KMS-11 (cell line): ENCODE measurements around the gene EVI5.
"Not testable (repeated sequence)": the region's sequence is repeated elsewhere in the genome, so short reads cannot be mapped to it uniquely, and the experiment has no call there.

Experiments
- H2AFZ ChIP-seq: fragments of 200-600 bp; sonication (generic); 2 replicates; pipeline ENCODE4 v1.6.1; 2016; ENCODE audit warnings: antibody characterized with exemption, mixed run types, low read depth
- H3K27ac ChIP-seq: fragments of 200-600 bp; sonication (generic); 2 replicates; pipeline ENCODE4 v1.6.1; 2016; ENCODE audit warnings: mild to moderate bottlenecking, mixed run types
- H3K27me3 ChIP-seq: fragments of 200-600 bp; sonication (generic); 2 replicates; pipeline ENCODE4 v1.6.1; 2017; ENCODE audit warnings: mild to moderate bottlenecking, low read depth, mixed run types, moderate library complexity; ENCODE audit not compliant: insufficient read depth
- H3K36me3 ChIP-seq: fragments of 200-600 bp; sonication (generic); 2 replicates; pipeline ENCODE4 v1.6.1; 2017; ENCODE audit warnings: mild to moderate bottlenecking, mixed run types; ENCODE audit not compliant: insufficient read depth
- H3K4me1 ChIP-seq: fragments of 200-600 bp; sonication (generic); 2 replicates; pipeline ENCODE4 v1.6.1; 2016; ENCODE audit warnings: mild to moderate bottlenecking, low read depth, mixed run types; ENCODE audit not compliant: poor library complexity, severe bottlenecking
- H3K4me2 ChIP-seq: fragments of 200-600 bp; sonication (generic); 2 replicates; pipeline ENCODE4 v1.7.0; 2016; ENCODE audit warnings: mild to moderate bottlenecking, mixed run types
- H3K4me3 ChIP-seq: fragments of 200-600 bp; sonication (generic); IDR thresholded peaks from 2 replicates; pipeline ENCODE4 v1.6.1; 2017; ENCODE audit warnings: low read depth, low read length, mixed read lengths; ENCODE audit not compliant: insufficient read depth
- H3K79me2 ChIP-seq: fragments of 200-600 bp; sonication (generic); 2 replicates; pipeline ENCODE4 v1.6.1; 2016; ENCODE audit warnings: low read depth, mixed run types; ENCODE audit not compliant: insufficient read depth
- H3K9ac ChIP-seq: fragments of 200-600 bp; sonication (generic); 2 replicates; pipeline ENCODE4 v1.6.1; 2016; ENCODE audit warnings: mild to moderate bottlenecking, mixed run types
- H4K20me1 ChIP-seq: fragments of 200-600 bp; sonication (generic); 2 replicates; pipeline ENCODE4 v1.6.1; 2016; ENCODE audit warnings: mild to moderate bottlenecking, mixed run types; ENCODE audit not compliant: insufficient read depth
- CTCF ChIP-seq: fragments of 200-600 bp; sonication (generic); conservative IDR thresholded peaks from 2 replicates; pipeline ENCODE4 v1.6.1; 2017; ENCODE audit warnings: low read depth, mild to moderate bottlenecking, antibody characterized with exemption, low read length, moderate library complexity, mixed read lengths

Gene EVI5

DNA sequence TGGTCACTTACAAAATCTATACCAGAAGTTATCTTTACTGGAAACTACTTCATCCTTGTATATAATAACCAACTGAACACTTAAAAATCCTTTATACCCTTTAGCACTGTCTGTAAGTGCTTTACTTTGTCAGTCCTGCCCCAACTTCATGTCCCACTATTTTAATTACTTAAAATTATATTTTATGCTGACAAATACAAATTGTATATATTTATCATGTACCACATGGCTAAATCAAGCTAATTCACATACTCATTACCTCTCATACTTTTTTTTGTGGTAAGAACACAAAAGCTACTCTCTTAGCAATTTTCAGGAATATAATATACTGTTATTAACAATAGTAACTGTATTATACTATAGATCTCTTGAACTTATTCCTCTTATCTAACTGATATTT lies 63.0 kb downstream of the EVI5 start:
- Histone ChIP-seq H3K9ac (no peak overlapping the region), H3K27me3 (no peaks in the 10 kb centered on the region), H2AFZ (no peak overlapping the region), H3K36me3 (no peaks in the 10 kb centered on the region), H3K4me3 (no peak overlapping the region), H3K27ac (no peak overlapping the region), H4K20me1 (no peaks in the 10 kb centered on the region), H3K4me1 (no peaks in the 10 kb centered on the region), H3K79me2 (no peaks in the 10 kb centered on the region), H3K4me2 (no peak overlapping the region)
- no peak for TF ChIP-seq CTCF

DNA sequence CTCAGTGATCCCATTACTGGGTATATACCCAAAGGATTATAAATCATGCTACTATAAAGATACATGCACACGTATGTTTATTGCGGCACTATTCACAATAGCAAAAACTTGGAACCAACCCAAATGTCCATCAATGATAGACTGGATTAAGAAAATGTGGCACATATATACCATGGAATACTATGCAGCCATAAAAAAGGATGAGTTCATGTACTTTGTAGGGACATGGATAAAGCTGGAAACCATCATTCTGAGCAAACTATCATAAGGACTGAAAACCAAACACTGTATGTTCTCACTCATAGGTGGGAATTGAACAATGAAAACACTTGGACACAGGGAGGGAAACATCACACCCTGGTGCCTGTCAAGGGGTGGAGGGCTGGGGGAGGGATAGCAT lies 63.8 kb downstream of the EVI5 start:
- not testable (repeated sequence) for H3K27me3 ChIP-seq, H2AFZ ChIP-seq, H3K79me2 ChIP-seq, H3K4me3 ChIP-seq, H3K27ac ChIP-seq, H3K9ac ChIP-seq, H4K20me1 ChIP-seq, H3K36me3 ChIP-seq, H3K4me1 ChIP-seq, H3K4me2 ChIP-seq

GRCh38 chr1:92715476-92715951 lies 69.4 kb downstream of the EVI5 start:
- not testable (repeated sequence) for H3K79me2 ChIP-seq, H3K4me1 ChIP-seq, H3K27ac ChIP-seq, H3K4me3 ChIP-seq, H2AFZ ChIP-seq, H3K9ac ChIP-seq, H3K36me3 ChIP-seq, H4K20me1 ChIP-seq, H3K27me3 ChIP-seq, H3K4me2 ChIP-seq

- Histone ChIP-seq H3K4me2 (no peak overlapping the region), H3K4me1 (no peaks in the 10 kb centered on the region), H3K36me3 (no peaks in the 10 kb centered on the region), H3K9ac (no peak overlapping the region), H3K4me3 (no peak overlapping the region), H2AFZ (no peak overlapping the region), H3K79me2 (no peaks in the 10 kb centered on the region), H4K20me1 (no peaks in the 10 kb centered on the region), H3K27me3 (no peaks in the 10 kb centered on the region), H3K27ac (no peak overlapping the region)
- TF ChIP-seq CTCF = no peak
These were observed 71.0 kb downstream of the EVI5 start for GRCh38 chr1:92713939-92714338.

GRCh38 chr1:92711473-92712165 lies 73.3 kb downstream of the EVI5 start:
- Histone ChIP-seq H4K20me1 (no peaks in the 10 kb centered on the region), H2AFZ (no peak overlapping the region), H3K4me2 (no peak overlapping the region), H3K4me1 (no peaks in the 10 kb centered on the region), H3K36me3 (no peaks in the 10 kb centered on the region), H3K79me2 (no peaks in the 10 kb centered on the region), H3K27me3 (no peaks in the 10 kb centered on the region), H3K4me3 (no peak overlapping the region), H3K27ac (no peak overlapping the region), H3K9ac (no peak overlapping the region)
- TF ChIP-seq CTCF = no peak
